WTC11 (cell line): Measurements from ENCODE around the gene RBFA. TPM values are rescaled to one million over a fixed set of nuclear protein-coding genes. Genes with fewer than 3 reads are reported as not detected.

Source experiments
- AR ChIP-seq: fragments of 250-450 bp; sonication (Bioruptor Pico); IDR thresholded peaks from 2 replicates; pipeline ENCODE4 v1.9.0; 2021; ENCODE audit warnings: mild to moderate bottlenecking
- ARID4B ChIP-seq: sonication (generic); formaldehyde crosslinking; IDR thresholded peaks from 2 replicates; pipeline ENCODE4 v1.8.0; 2023; ENCODE audit warnings: missing genetic modification reagents, mild to moderate bottlenecking, borderline replicate concordance
- ATF6 ChIP-seq: sonication (generic); formaldehyde crosslinking; IDR thresholded peaks from 2 replicates; pipeline ENCODE4 v1.8.1; 2023; ENCODE audit warnings: mild to moderate bottlenecking, missing genetic modification reagents
- CDX4 ChIP-seq: fragments of 250-450 bp; sonication (Bioruptor Pico); IDR thresholded peaks from 2 replicates; pipeline ENCODE4 v1.9.0; 2021; ENCODE audit warnings: moderate library complexity, mild to moderate bottlenecking, inconsistent platforms, borderline replicate concordance
- CTCF ChIP-seq: fragments of 200-600 bp; IDR thresholded peaks from 2 replicates; pipeline ENCODE4 v1.8.0; 2022; ENCODE audit warnings: antibody characterized with exemption
- EMX1 ChIP-seq: fragments of 250-450 bp; sonication (Bioruptor Pico); IDR thresholded peaks from 2 replicates; pipeline ENCODE4 v1.8.0; 2021; ENCODE audit warnings: mild to moderate bottlenecking
- FOXP1 ChIP-seq: sonication (generic); formaldehyde crosslinking; IDR thresholded peaks from 2 replicates; pipeline ENCODE4 v1.8.0; 2022; ENCODE audit warnings: missing genetic modification reagents, mild to moderate bottlenecking, moderate library complexity, borderline replicate concordance
- IRF1 ChIP-seq: sonication (generic); formaldehyde crosslinking; IDR thresholded peaks from 2 replicates; pipeline ENCODE4 v1.8.0; 2023; ENCODE audit warnings: missing genetic modification reagents
- MAX ChIP-seq: sonication (generic); formaldehyde crosslinking; IDR thresholded peaks from 2 replicates; pipeline ENCODE4 v1.8.0; 2022; ENCODE audit warnings: mild to moderate bottlenecking, missing genetic modification reagents
- MYBL2 ChIP-seq: sonication (generic); formaldehyde crosslinking; IDR thresholded peaks from 2 replicates; pipeline ENCODE4 v1.8.1; 2023; ENCODE audit warnings: mild to moderate bottlenecking, moderate library complexity, missing genetic modification reagents
- NFATC4 ChIP-seq: fragments of 250-450 bp; sonication (Bioruptor Pico); IDR thresholded peaks from 2 replicates; pipeline ENCODE4 v1.9.0; 2021; ENCODE audit warnings: mild to moderate bottlenecking
- NFE2L1 ChIP-seq: sonication (generic); formaldehyde crosslinking; IDR thresholded peaks from 2 replicates; pipeline ENCODE4 v1.8.1; 2023; ENCODE audit warnings: missing genetic modification reagents
- NFYB ChIP-seq: sonication (generic); formaldehyde crosslinking; conservative IDR thresholded peaks from 2 replicates; pipeline ENCODE4 v1.8.0; 2022; ENCODE audit warnings: low read depth, missing genetic modification reagents
- RORB ChIP-seq: fragments of 250-450 bp; sonication (Bioruptor Pico); IDR thresholded peaks from 2 replicates; pipeline ENCODE4 v1.9.0; 2021; ENCODE audit warnings: mild to moderate bottlenecking
- SMAD3 ChIP-seq: sonication (generic); formaldehyde crosslinking; IDR thresholded peaks from 2 replicates; pipeline ENCODE4 v1.8.0; 2022; ENCODE audit warnings: missing genetic modification reagents, mild to moderate bottlenecking, borderline replicate concordance
- SMAD4 ChIP-seq: sonication (generic); formaldehyde crosslinking; IDR thresholded peaks from 2 replicates; pipeline ENCODE4 v1.8.0; 2022; ENCODE audit warnings: mild to moderate bottlenecking, missing genetic modification reagents
- TCF7 ChIP-seq: sonication (generic); formaldehyde crosslinking; IDR thresholded peaks from 2 replicates; pipeline ENCODE4 v1.8.0; 2022; ENCODE audit warnings: mild to moderate bottlenecking, low read depth, missing genetic modification reagents, moderate library complexity
- ZBTB21 ChIP-seq: sonication (generic); formaldehyde crosslinking; IDR thresholded peaks from 2 replicates; pipeline ENCODE4 v1.8.1; 2023; ENCODE audit warnings: mild to moderate bottlenecking, missing genetic modification reagents, borderline replicate concordance
- ZNF219 ChIP-seq: sonication (generic); formaldehyde crosslinking; IDR thresholded peaks from 2 replicates; pipeline ENCODE4 v1.8.0; 2023; ENCODE audit warnings: missing genetic modification reagents, mild to moderate bottlenecking, borderline replicate concordance
- ZNF317 ChIP-seq: sonication (generic); formaldehyde crosslinking; IDR thresholded peaks from 2 replicates; pipeline ENCODE4 v1.8.1; 2023; ENCODE audit warnings: low read depth, mild to moderate bottlenecking, moderate library complexity, missing genetic modification reagents, borderline replicate concordance
- ZNF396 ChIP-seq: fragments of 250-450 bp; sonication (Bioruptor Pico); IDR thresholded peaks from 2 replicates; pipeline ENCODE4 v1.8.0; 2021; ENCODE audit warnings: mild to moderate bottlenecking, moderate library complexity, borderline replicate concordance
- ZNF416 ChIP-seq: fragments of 250-450 bp; sonication (Bioruptor Pico); IDR thresholded peaks from 2 replicates; pipeline ENCODE4 v1.9.0; 2021; ENCODE audit warnings: mild to moderate bottlenecking, inconsistent platforms
- ZNF423 ChIP-seq: fragments of 250-450 bp; sonication (Bioruptor Pico); IDR thresholded peaks from 2 replicates; pipeline ENCODE4 v2.1.2; 2022; ENCODE audit warnings: mild to moderate bottlenecking, moderate library complexity
- ZNF671 ChIP-seq: fragments of 250-450 bp; sonication (Bioruptor Pico); IDR thresholded peaks from 2 replicates; pipeline ENCODE4 v1.8.0; 2021; ENCODE audit warnings: mild to moderate bottlenecking
- total RNA-seq: library from RNA; stranded (reverse); gene quantifications from 3 replicates; pipeline ENCODE4 v1.2.3, GENCODE V29; 2021

Gene RBFA
- total RNA-seq, 1 experiment from 2014 or later: 37.1 TPM

GRCh38 chr18:79988451-79989194 is 45.6 kb upstream of the RBFA start, which contains the start of gene TXNL4A (continued):
- TF ChIP-seq CTCF (no peak), NFYB (CRISPR knock-in tag) (0 out of 2 replicates have a peak, but pooled peaks have one; percentile 37), ZBTB21 (CRISPR knock-in tag) (no peak; the same call in 1 of the 2 replicates), SMAD3 (CRISPR knock-in tag) (no peak), NFATC4 (CRISPR knock-in tag) (no peak), ZNF317 (0 out of 2 replicates have a peak, but pooled peaks have one; percentile 45), MAX (CRISPR knock-in tag) (peak; percentile 90), ZNF219 (CRISPR knock-in tag) (0 out of 2 replicates have a peak, but pooled peaks have one; percentile 57), FOXP1 (CRISPR knock-in tag) (peak; percentile 37; the same call in 1 of the 2 replicates), ZNF671 (CRISPR knock-in tag) (no peak), IRF1 (CRISPR knock-in tag) (no peak), ZNF396 (CRISPR knock-in tag) (no peak), EMX1 (CRISPR knock-in tag) (no peak), AR (CRISPR knock-in tag) (no peak), ARID4B (CRISPR knock-in tag) (peak; percentile 56; the same call in 1 of the 2 replicates), ZNF423 (CRISPR knock-in tag) (no peak), TCF7 (no peak), SMAD4 (no peak), RORB (CRISPR knock-in tag) (no peak), ZNF416 (CRISPR knock-in tag) (no peak), NFE2L1 (CRISPR knock-in tag) (no peak), MYBL2 (CRISPR knock-in tag) (peak; percentile 74), CDX4 (CRISPR knock-in tag) (no peak), ATF6 (CRISPR knock-in tag) (no peak)
